K562 (cell line): ENCODE results near the gene PLSCR5. TPM values are rescaled to one million over a fixed set of nuclear protein-coding genes. Genes with fewer than 3 reads are reported as not detected.

ENCODE experiments used
- FOXK2 ChIP-seq, 2 experiments: fragments of 450-650 bp; IDR thresholded peaks in 1 of 2; conservative IDR thresholded peaks in 1 of 2; 2 replicates each; pipeline ENCODE4 v1.6.1; 2016; ENCODE audit warnings: low read depth in 2 of 2, mild to moderate bottlenecking in 1 of 2
- IFI16 ChIP-seq: fragments of 250-450 bp; sonication (Bioruptor Pico); IDR thresholded peaks from 2 replicates; pipeline ENCODE4 v2.1.2; 2022; ENCODE audit warnings: mild to moderate bottlenecking, inconsistent platforms
- KDM1A ChIP-seq, 2 experiments: fragments of 450-650 bp; IDR thresholded peaks; 2 replicates each; pipeline ENCODE4 v1.6.1; 2016; ENCODE audit warnings: mild to moderate bottlenecking in 2 of 2
- NCOA6 ChIP-seq: fragments of 450-650 bp; IDR thresholded peaks from 2 replicates; pipeline ENCODE4 v1.6.1; 2017; ENCODE audit warnings: mild to moderate bottlenecking
- NFATC3 ChIP-seq: fragments of 450-650 bp; IDR thresholded peaks from 2 replicates; pipeline ENCODE4 v1.6.1; 2017; ENCODE audit warnings: mild to moderate bottlenecking
- NFE2 ChIP-seq: IDR thresholded peaks from 2 replicates; pipeline ENCODE4 v1.6.1; 2014; ENCODE audit warnings: antibody characterized with exemption, low read depth
- NFE2L1 ChIP-seq: fragments of 450-650 bp; IDR thresholded peaks from 2 replicates; pipeline ENCODE4 v1.6.1; 2016; ENCODE audit warnings: missing genetic modification characterization, low read depth, mild to moderate bottlenecking, missing compliant biosample characterization, moderate library complexity, borderline replicate concordance
- POLR3G ChIP-seq: IDR thresholded peaks from 2 replicates; pipeline ENCODE4 v1.6.1; 2011; ENCODE audit not compliant: insufficient read length, insufficient replicate concordance; ENCODE audit errors: extremely low read depth
- SIN3B ChIP-seq: fragments of 450-650 bp; IDR thresholded peaks from 2 replicates; pipeline ENCODE4 v1.6.1; 2017; ENCODE audit warnings: low read depth, mild to moderate bottlenecking, moderate library complexity
- SUPT5H ChIP-seq: fragments of 450-650 bp; IDR thresholded peaks from 2 replicates; pipeline ENCODE4 v1.6.1; 2016
- TAL1 ChIP-seq: fragments of 450-650 bp; IDR thresholded peaks from 2 replicates; pipeline ENCODE4 v1.6.1; 2016; ENCODE audit warnings: mild to moderate bottlenecking
- TRIM24 ChIP-seq, 2 experiments: fragments of 450-650 bp; IDR thresholded peaks; 2 replicates each; pipeline ENCODE4 v1.6.1; 2016
- ZNF830 ChIP-seq: fragments of 250-450 bp; sonication (Bioruptor Pico); IDR thresholded peaks from 2 replicates; pipeline ENCODE4 v1.5.0; 2021; ENCODE audit warnings: mild to moderate bottlenecking
- polyA plus RNA-seq, 8 experiments: library from polyadenylated mRNA; depleted of rRNA in 4 of 8; stranded (reverse) in 5 of 8; unstranded in 3 of 8; fragments of >200 nt; fragmentation: Nextera tagmentation in 2 of 8; fragmentation: Illumina TruSeq in 1 of 8; extraction: Ambion mirVana in 2 of 8; extraction: Trizol in 1 of 8; gene quantifications; 2 replicates each; pipeline versions ENCODE4 v1.2.1 to v1.2.3, GENCODE V29; 2011 to 2014; ENCODE audit warnings: inconsistent platforms in 1 of 8, missing spikeins in 1 of 8
- total RNA-seq, 7 experiments: library from RNA; depleted of rRNA in 6 of 7; stranded (reverse); fragments of >200 nt in 6 of 7; fragmentation: Illumina TruSeq in 2 of 7; extraction: Trizol in 2 of 7; gene quantifications; 2 replicates each; pipeline versions ENCODE4 v1.2.1 to v1.2.3, GENCODE V29; 2011 to 2021; ENCODE audit warnings: low replicate concordance in 1 of 7
- TF ChIP-seq, protein P1 (sequence below): fragments of 200-600 bp; sonication (generic); IDR thresholded peaks from one replicate; pipeline ENCODE4 v1.6.1; 2012; ENCODE audit warnings: mild to moderate bottlenecking, low read depth, low read length, inconsistent platforms
- TF ChIP-seq, protein P2 (sequence below), 3 experiments: IDR thresholded peaks in 2 of 3; conservative IDR thresholded peaks in 1 of 3; 2 replicates each; pipeline ENCODE4 v1.5.1; 2011 to 2012; ENCODE audit warnings: low read length in 3 of 3, mild to moderate bottlenecking in 3 of 3, control low read depth in 2 of 3, improper control_type of control experiment in 1 of 3, inconsistent platforms in 1 of 3, low read depth in 1 of 3, mixed read lengths in 1 of 3, moderate library complexity in 1 of 3; ENCODE audit not compliant: insufficient read depth in 2 of 3

The PLSCR5 gene
- total and polyA plus RNA-seq, 9 of the 15 experiments (the other 6 are each of a cell fraction or from before 2014, with no cell fraction given), result not detected

DNA sequence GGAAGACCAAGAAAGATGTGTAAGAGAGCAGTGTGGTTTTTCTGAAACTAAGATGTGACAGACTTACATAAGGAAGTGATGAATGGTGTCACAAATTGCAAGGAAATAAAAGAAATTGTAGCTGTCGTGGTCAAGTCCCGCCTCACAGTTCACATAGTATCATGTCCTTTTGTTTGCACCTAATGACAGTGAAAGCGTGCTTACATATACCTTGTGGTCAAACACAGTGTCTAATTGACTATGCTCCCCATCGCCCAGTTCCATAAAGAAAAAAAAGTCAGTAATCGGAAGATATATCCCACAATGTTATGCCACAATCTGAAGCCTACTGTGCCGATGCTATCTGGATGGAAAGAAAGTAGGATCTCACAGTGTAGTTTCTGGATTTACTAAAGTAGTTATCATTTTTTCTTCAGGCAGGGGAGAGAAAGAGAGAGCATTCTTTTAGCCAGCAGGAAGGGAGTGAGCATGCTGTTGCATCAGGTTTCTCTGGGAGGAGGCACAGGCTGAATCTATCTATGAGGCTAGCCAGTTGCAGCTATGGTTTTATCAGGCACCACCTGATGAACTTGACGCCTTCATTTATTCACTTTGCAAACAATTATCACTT is 50.9 kb downstream of the PLSCR5 start (continued):
- TF ChIP-seq NFE2L1 (tag) (no peak), KDM1A (IDR thresholded peaks at IDR 0.05) (no peak), TRIM24 (IDR thresholded peaks at IDR 0.05) (peak; percentile 81 to 85; a peak in 3 of 4 replicates), SIN3B (no peak), POLR3G (no peak), TAL1 (peak; percentile 70), NCOA6 (no peak), ZNF830 (CRISPR knock-in tag) (no peak), SUPT5H (no peak), IFI16 (CRISPR knock-in tag) (no peak), NFATC3 (0 out of 2 replicates have a peak, but pooled peaks have one; percentile 39), NFE2 (no peak), FOXK2 (conservative IDR thresholded peaks at IDR 0.05 in 1 of 2, IDR thresholded peaks at IDR 0.05 in 1 of 2; ENCODE audit: low read depth in 2 of 2) (no peak)
- TF ChIP-seq, protein P1, sequence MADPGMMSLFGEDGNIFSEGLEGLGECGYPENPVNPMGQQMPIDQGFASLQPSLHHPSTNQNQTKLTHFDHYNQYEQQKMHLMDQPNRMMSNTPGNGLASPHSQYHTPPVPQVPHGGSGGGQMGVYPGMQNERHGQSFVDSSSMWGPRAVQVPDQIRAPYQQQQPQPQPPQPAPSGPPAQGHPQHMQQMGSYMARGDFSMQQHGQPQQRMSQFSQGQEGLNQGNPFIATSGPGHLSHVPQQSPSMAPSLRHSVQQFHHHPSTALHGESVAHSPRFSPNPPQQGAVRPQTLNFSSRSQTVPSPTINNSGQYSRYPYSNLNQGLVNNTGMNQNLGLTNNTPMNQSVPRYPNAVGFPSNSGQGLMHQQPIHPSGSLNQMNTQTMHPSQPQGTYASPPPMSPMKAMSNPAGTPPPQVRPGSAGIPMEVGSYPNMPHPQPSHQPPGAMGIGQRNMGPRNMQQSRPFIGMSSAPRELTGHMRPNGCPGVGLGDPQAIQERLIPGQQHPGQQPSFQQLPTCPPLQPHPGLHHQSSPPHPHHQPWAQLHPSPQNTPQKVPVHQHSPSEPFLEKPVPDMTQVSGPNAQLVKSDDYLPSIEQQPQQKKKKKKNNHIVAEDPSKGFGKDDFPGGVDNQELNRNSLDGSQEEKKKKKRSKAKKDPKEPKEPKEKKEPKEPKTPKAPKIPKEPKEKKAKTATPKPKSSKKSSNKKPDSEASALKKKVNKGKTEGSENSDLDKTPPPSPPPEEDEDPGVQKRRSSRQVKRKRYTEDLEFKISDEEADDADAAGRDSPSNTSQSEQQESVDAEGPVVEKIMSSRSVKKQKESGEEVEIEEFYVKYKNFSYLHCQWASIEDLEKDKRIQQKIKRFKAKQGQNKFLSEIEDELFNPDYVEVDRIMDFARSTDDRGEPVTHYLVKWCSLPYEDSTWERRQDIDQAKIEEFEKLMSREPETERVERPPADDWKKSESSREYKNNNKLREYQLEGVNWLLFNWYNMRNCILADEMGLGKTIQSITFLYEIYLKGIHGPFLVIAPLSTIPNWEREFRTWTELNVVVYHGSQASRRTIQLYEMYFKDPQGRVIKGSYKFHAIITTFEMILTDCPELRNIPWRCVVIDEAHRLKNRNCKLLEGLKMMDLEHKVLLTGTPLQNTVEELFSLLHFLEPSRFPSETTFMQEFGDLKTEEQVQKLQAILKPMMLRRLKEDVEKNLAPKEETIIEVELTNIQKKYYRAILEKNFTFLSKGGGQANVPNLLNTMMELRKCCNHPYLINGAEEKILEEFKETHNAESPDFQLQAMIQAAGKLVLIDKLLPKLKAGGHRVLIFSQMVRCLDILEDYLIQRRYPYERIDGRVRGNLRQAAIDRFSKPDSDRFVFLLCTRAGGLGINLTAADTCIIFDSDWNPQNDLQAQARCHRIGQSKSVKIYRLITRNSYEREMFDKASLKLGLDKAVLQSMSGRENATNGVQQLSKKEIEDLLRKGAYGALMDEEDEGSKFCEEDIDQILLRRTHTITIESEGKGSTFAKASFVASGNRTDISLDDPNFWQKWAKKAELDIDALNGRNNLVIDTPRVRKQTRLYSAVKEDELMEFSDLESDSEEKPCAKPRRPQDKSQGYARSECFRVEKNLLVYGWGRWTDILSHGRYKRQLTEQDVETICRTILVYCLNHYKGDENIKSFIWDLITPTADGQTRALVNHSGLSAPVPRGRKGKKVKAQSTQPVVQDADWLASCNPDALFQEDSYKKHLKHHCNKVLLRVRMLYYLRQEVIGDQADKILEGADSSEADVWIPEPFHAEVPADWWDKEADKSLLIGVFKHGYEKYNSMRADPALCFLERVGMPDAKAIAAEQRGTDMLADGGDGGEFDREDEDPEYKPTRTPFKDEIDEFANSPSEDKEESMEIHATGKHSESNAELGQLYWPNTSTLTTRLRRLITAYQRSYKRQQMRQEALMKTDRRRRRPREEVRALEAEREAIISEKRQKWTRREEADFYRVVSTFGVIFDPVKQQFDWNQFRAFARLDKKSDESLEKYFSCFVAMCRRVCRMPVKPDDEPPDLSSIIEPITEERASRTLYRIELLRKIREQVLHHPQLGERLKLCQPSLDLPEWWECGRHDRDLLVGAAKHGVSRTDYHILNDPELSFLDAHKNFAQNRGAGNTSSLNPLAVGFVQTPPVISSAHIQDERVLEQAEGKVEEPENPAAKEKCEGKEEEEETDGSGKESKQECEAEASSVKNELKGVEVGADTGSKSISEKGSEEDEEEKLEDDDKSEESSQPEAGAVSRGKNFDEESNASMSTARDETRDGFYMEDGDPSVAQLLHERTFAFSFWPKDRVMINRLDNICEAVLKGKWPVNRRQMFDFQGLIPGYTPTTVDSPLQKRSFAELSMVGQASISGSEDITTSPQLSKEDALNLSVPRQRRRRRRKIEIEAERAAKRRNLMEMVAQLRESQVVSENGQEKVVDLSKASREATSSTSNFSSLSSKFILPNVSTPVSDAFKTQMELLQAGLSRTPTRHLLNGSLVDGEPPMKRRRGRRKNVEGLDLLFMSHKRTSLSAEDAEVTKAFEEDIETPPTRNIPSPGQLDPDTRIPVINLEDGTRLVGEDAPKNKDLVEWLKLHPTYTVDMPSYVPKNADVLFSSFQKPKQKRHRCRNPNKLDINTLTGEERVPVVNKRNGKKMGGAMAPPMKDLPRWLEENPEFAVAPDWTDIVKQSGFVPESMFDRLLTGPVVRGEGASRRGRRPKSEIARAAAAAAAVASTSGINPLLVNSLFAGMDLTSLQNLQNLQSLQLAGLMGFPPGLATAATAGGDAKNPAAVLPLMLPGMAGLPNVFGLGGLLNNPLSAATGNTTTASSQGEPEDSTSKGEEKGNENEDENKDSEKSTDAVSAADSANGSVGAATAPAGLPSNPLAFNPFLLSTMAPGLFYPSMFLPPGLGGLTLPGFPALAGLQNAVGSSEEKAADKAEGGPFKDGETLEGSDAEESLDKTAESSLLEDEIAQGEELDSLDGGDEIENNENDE, result no peak
- TF ChIP-seq, protein P2, sequence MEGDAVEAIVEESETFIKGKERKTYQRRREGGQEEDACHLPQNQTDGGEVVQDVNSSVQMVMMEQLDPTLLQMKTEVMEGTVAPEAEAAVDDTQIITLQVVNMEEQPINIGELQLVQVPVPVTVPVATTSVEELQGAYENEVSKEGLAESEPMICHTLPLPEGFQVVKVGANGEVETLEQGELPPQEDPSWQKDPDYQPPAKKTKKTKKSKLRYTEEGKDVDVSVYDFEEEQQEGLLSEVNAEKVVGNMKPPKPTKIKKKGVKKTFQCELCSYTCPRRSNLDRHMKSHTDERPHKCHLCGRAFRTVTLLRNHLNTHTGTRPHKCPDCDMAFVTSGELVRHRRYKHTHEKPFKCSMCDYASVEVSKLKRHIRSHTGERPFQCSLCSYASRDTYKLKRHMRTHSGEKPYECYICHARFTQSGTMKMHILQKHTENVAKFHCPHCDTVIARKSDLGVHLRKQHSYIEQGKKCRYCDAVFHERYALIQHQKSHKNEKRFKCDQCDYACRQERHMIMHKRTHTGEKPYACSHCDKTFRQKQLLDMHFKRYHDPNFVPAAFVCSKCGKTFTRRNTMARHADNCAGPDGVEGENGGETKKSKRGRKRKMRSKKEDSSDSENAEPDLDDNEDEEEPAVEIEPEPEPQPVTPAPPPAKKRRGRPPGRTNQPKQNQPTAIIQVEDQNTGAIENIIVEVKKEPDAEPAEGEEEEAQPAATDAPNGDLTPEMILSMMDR (IDR thresholded peaks at IDR 0.05 in 2 of 3, conservative IDR thresholded peaks at IDR 0.05 in 1 of 3; ENCODE audit: insufficient read depth in 2 of 3, low read depth in 1 of 3, low read length in 3 of 3), result no peak; a peak in 1 of 6 replicates
